Esophagus squamous epithelium (tissue), 4 donors: ENCODE data around the gene MPC1L.

Experiments
- POLR2A ChIP-seq, 4 donors: fragments of 450-650 bp; IDR thresholded peaks; one replicate each; pipeline ENCODE4 v1.6.1; 2017; ENCODE audit warnings: antibody characterized with exemption in 4 of 4, mild to moderate bottlenecking in 4 of 4, moderate library complexity in 3 of 4
- TF ChIP-seq, protein P1 (sequence below), 6 experiments: fragments of 450-650 bp in 4 of 6; fragments of 200-600 bp in 2 of 6; sonication (generic) in 2 of 6; IDR thresholded peaks; one replicate each; pipeline ENCODE4 v1.5.1; 2016 to 2019; ENCODE audit warnings: antibody characterized with exemption in 6 of 6, mild to moderate bottlenecking in 4 of 6, moderate library complexity in 4 of 6

DNA sequence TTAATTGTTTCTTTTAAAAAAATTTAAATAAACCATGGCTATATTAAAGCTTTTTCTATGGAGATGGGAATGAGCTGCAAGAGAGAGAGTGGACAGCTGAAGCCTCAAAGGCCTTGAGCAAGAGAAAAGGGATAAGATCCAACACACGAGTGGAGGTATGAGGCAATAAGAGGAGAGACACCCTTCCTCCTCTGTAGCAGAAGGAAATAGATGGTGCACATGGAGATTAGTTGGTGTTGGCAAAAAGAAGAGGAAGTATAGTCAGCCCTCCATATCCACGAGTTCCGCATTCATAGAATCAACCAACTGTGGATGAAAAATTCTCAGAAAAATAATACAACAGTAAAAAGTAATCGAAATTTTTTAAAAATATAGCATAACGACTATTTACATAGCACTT lies 20.9 kb downstream of the MPC1L start:
- TF ChIP-seq, protein P1, sequence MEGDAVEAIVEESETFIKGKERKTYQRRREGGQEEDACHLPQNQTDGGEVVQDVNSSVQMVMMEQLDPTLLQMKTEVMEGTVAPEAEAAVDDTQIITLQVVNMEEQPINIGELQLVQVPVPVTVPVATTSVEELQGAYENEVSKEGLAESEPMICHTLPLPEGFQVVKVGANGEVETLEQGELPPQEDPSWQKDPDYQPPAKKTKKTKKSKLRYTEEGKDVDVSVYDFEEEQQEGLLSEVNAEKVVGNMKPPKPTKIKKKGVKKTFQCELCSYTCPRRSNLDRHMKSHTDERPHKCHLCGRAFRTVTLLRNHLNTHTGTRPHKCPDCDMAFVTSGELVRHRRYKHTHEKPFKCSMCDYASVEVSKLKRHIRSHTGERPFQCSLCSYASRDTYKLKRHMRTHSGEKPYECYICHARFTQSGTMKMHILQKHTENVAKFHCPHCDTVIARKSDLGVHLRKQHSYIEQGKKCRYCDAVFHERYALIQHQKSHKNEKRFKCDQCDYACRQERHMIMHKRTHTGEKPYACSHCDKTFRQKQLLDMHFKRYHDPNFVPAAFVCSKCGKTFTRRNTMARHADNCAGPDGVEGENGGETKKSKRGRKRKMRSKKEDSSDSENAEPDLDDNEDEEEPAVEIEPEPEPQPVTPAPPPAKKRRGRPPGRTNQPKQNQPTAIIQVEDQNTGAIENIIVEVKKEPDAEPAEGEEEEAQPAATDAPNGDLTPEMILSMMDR (IDR thresholded peaks at IDR 0.05), result no peak
- TF ChIP-seq POLR2A (IDR thresholded peaks at IDR 0.05), result no peak
